Cardiac fibroblast (primary cell): Measurements from ENCODE around the gene LIPT2.

ENCODE experiments used
- DNase-seq, 2 donors: peaks; one replicate each; pipeline versions ENCODE4 v3.0.0 to v3.0.0-alpha.2; 2010; ENCODE audit warnings: low read depth in 2 of 2
- H3K4me3 ChIP-seq, 2 donors: replicated peaks in 1 of 2; 1 replicate in 1 of 2; 2 replicates in 1 of 2; pipeline ENCODE4 v1.5.1; 2011; ENCODE audit warnings: low read depth in 2 of 2, low read length in 2 of 2, mild to moderate bottlenecking in 2 of 2, moderate library complexity in 1 of 2
- CTCF ChIP-seq: IDR thresholded peaks from one replicate; pipeline ENCODE4 v1.5.1; 2011; ENCODE audit warnings: low read depth, mild to moderate bottlenecking, low read length, inconsistent platforms

The LIPT2 gene

DNA sequence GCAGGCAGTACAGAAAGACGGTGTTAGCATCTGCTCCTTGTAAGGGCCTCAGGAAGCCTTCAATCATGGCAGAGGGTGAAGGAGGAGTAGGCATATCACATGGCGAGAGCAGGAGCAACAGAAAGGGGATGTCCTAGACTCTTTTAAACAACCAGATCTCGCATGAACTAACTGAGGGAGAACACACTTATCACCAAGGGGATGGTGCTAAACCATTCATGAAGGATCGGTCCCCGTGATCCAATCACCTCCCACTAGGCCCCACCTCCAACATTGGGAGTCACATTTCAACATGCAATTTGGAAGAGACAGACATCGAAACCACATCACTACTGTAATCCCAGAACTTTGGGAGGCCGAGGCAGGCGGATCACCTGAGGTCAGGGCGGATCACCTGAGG is 39.9 kb upstream of the LIPT2 start:
- H3K4me3 ChIP-seq, result no peak overlapping the region
- TF ChIP-seq CTCF, result no peak
- no peak for DNase-seq

GRCh38 chr11:74532501-74533246 is 39.1 kb upstream of the LIPT2 start:
- H3K4me3 ChIP-seq, result no peak overlapping the region
- no peak for DNase-seq
- TF ChIP-seq CTCF, result no peak

GRCh38 chr11:74524978-74525377 is 31.5 kb upstream of the LIPT2 start:
- TF ChIP-seq CTCF, result no peak
- DNase-seq, result no peak
- no peak overlapping the region for H3K4me3 ChIP-seq

- H3K4me3 ChIP-seq, result no peak overlapping the region
- no peak for TF ChIP-seq CTCF
- DNase-seq, result no peak
Observed at GRCh38 chr11:74524501-74524900, 31.0 kb upstream of the LIPT2 start.

DNA sequence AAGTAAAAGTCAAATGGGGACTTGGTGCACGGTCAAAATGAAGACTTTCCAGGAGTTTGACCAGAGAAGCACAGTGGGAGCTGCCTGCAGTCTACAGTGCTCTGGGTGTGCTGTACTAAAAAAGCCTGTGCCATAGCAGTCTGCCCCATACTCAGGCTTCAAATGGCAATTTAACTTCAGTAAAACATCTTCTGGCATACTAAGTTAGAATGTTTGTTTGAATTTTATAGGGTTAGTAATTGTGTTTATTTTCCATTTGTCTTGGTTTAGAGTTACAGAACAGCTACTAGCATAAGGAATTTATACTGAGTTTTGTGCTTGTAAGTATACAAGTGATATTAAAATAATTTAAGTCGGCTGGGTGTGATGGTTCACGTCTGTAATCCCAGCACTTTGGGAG is 29.3 kb upstream of the LIPT2 start:
- DNase-seq, result no peak
- TF ChIP-seq CTCF, result no peak
- no peak overlapping the region for H3K4me3 ChIP-seq

- TF ChIP-seq CTCF, result no peak
- H3K4me3 ChIP-seq, result no peak overlapping the region
- DNase-seq, result no peak
Observed at GRCh38 chr11:74521666-74522252, 28.2 kb upstream of the LIPT2 start.
